UCSD-AML1 (cell line): Measurements from ENCODE around the gene COL5A1.

Source experiments
- DNase-seq: peaks from one replicate; lab custom pipeline; 2025; ENCODE audit not compliant: unreplicated experiment; lab: John Stamatoyannopoulos, UW

Gene COL5A1

DNA sequence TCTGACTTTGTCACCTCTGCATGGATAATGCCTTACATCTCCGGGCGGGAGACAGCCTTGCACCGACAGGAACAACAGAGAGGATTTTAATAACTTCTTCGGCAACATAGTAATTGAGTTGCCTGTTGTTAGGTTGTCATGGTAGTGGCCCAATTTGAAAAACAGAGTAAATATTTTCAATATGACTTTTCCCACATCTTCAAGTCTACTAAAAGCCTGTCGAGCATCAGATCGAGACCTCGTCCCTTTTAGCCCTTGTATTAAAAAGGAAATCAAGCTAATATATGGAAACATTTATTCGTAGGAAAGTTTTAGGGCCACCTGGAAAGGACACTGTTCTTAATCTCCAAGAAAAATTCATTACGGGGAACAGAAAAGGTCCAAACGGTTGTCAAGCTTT, 168.2 kb downstream of the COL5A1 start:
- no peak for DNase-seq

GRCh38 chr9:134811079-134811672, 169.6 kb downstream of the COL5A1 start:
- no peak for DNase-seq

GRCh38 chr9:134811673-134812342, 170.2 kb downstream of the COL5A1 start:
- no peak for DNase-seq

DNA sequence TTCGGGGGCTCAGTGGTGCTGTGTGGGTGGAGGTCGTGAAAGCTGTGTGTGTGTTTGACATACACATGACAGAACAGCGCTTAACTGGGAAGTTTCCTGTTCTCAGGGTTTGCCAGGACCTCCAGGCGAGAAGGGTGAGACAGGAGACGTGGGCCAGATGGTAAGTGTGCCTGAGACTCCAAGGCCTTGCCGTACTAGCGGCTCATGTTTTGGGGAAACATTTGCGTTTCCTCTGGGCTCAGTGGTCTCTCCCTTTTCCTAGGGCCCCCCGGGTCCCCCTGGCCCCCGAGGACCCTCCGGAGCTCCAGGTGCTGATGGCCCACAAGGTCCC, 170.7 kb downstream of the COL5A1 start:
- no peak for DNase-seq

DNA sequence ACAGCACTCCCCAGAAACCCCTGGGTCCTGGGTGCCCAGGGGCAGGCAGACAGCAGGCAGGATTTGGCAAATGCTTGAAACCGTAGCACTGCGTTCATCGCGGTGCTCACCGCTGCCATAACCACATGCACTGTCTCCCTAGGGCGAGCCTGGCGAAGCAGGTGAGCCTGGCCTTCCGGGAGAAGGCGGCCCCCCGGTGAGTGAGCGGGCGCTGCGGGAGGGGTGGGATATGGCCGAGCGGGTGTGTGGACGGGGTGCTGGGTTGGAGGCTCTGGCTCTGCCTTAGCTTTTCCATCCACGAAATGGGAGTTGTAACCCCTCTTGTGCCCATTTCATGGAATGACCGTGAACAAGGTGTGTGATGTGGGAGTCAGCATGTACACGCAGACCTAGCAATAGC, 172.2 kb downstream of the COL5A1 start:
- no peak for DNase-seq

DNA sequence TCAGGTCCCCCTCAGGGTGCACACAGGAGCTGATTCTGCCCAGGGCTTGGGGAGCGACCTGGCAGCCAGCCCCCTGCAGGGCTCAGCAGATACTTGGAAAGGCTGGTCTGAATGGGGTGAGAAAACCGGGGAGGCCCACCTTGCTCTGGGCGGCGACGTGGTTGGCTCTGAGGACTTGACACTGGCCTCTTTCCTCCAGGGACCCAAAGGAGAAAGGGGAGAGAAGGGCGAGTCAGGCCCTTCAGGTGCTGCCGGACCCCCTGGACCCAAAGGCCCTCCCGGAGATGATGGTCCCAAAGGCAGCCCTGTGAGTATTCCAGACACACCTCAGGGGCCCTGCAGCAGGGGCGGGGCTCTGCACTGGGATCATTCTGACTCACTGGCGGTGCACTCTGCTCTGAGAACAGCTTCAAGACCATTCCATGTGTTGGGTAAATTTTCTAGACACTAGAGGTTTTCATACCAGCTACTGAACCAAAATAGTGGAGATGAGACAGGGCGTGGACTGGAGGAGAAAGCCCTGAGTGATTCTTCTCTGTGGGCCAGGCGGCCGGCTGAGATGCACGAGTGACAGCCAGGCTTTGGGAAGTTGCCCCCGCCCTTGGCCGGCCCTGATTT, 173.1 kb downstream of the COL5A1 start:
- DNase-seq: no peak

GRCh38 chr9:134815435-134816214, 174.0 kb downstream of the COL5A1 start:
- no peak for DNase-seq

- no peak for DNase-seq
These were observed 174.7 kb downstream of the COL5A1 start for GRCh38 chr9:134816264-134816663.

- no peak for DNase-seq
These were observed 176.5 kb downstream of the COL5A1 start for GRCh38 chr9:134818000-134818568.

DNA sequence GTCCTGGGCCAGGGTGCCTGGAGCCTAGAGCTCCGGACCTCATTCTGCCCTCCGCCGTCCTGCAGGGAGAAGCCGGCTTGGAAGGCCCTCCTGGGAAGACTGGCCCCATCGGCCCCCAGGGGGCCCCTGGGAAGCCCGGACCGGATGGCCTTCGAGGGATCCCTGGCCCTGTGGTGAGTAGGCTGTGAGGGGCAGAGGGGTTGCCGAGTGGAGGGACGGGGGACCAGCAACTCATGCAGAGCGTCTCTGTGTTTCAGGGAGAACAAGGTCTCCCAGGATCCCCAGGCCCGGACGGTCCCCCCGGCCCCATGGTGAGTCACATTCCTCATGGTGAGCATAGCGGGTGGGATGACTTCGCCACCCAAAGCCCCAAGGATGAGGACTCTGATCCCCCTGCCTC, 177.0 kb downstream of the COL5A1 start:
- DNase-seq: no peak

GRCh38 chr9:134820901-134821300, 179.3 kb downstream of the COL5A1 start:
- no peak for DNase-seq

DNA sequence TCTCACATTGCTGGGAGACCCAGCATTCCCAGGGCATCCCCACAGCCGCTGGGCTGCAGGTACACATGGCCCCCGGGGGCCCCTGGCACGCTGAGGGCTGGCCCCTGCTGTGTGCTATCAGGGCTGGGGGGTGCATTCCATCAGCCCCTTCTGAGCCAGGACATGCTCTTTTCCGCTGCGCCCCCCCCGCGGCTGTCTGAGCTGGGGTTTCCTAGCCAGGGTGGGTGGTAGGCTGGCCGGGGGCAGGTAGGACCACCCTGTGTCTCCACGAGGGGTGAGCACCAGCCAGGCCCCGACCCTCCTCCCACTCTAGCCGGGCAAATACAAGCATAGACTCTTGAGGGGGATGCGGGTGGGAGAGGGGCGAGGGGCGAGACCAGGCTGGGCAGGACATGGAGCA, 180.9 kb downstream of the COL5A1 start:
- DNase-seq: no peak

DNA sequence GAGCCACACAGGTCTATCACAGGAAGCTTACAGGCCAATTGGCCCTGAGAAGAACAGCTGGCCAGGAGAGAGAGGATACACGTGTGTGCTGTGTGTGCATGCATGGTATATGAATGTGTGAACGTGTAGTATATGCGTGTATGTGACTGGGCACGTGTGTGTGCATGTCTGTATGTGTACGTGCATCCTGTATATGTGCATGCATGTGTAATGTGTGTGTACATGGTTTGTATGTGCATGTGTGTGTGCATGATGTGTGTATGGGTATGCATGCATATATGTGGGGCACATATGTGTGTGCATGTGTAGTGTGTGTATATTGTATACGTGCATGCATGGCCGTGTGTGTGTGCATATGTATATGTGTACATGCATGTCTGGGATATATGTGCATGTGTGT, 182.0 kb downstream of the COL5A1 start:
- DNase-seq: no peak

- no peak for DNase-seq
These were observed 183.0 kb downstream of the COL5A1 start for GRCh38 chr9:134824583-134824982.

GRCh38 chr9:134825025-134825424, 183.4 kb downstream of the COL5A1 start:
- DNase-seq: no peak

DNA sequence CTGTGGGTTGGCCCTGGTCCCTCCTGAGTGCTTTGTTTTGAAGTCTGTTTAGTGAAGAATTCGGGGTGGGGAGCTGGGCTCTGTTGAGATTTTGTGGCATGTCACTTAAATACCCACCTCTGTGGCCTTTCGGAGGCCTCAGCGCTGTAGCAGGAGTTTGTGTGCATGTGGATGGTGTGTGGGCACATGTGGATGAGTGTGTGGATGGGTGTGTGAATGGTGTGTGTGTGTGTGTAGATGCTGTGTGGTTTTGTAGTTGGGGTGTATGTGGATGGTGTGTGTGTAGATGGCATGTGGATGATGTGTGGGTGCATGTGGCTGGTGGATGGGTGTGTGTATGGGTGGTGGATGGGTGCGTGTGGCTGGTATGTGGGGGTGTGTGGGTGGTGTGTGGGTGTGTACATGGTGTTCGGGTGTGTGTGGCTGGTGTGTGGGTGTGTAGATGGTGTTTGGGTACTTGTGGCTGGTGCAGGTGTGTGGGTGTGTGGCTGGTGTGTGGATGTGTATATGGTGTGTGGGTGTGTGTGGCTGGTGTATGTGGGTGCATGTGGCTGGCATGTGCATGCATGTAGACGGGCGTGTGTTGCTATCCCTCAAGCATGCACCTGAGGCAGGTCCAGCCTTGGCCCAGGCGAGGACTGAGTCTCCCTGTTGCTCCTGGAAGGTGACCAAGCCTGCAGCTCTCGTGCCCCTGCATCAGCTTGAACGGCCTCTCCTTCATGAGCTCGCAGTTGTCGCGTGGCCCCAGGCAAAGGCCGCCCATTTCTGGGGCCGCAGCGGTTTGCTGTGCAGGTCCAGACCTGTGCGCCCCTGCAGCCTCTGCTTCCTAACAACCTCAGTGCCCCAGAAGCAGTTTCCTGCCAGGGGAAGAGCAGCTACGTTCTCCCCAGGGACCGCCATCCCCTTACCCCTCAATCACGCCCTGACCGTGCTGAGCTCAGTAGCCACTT, 185.0 kb downstream of the COL5A1 start:
- no peak for DNase-seq

DNA sequence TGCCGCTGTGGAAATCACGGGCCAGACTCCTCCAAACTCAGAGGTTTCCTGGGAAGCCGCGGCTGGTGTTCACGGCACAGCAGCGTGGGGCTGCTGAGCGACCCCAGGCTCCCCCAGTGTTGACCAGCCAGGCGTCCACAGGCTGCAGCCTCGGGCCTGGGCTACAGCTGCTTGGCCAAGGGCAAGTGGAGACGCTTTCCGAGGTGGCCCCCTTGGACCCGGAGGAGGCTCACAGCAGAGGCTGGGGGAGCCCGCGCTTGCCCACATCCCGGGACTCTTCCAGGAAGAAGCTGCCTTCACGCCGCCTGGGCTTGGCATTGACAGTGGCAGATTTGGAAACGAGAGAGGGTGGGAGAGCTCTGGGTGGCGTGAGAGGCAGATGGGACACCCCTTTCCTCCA, 186.0 kb downstream of the COL5A1 start:
- no peak for DNase-seq

GRCh38 chr9:134827993-134828392, 186.4 kb downstream of the COL5A1 start:
- no peak for DNase-seq

- no peak for DNase-seq
These were observed 187.3 kb downstream of the COL5A1 start for GRCh38 chr9:134828892-134829291.

DNA sequence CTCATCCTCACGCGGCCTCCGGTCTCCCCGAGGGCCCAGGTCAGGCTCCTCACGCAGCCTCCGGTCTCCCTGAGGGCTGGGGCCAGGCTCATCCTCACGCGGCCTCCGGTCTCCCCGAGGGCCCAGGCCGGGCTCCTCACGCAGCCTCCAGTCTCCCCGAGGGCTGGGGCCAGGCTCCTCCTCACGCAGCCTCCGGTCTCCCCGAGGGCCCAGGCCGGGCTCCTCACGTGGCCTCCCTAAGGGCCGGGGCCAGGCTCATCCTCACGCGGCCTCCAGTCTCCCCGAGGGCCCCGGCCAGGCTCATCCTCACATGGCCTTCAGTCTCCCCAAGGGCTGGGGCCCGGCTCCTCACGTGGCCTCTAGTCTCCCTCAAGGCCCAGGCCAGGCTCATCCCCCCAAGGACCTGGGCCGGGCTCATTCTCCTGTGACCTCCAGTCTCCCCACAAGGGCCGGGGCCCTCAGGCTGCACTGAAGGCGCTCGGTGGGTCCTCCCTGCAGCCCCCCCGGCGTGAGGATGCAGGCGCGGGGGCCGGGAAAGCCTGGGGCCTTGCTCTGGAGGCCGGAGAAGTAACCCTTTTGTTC, 187.8 kb downstream of the COL5A1 start:
- DNase-seq: no peak
